Left colon (tissue), 2 donors: ENCODE data around the gene GALNT9. TPM values are rescaled to one million over a fixed set of nuclear protein-coding genes. Genes with fewer than 3 reads are reported as not detected.

ENCODE experiments used
- ATAC-seq: fragments of 200-7000 bp; cut with Tn5 transposase; one replicate; pipeline ENCODE4 v1.9.1; 2020; ENCODE audit warnings: mild to moderate bottlenecking, moderate library complexity
- DNase-seq, 2 donors: peaks; one replicate each; pipeline ENCODE4 v3.0.0-alpha.2; 2020
- intact Hi-C, 2 donors: fragments of 100-400 bp; cut with DNase I in 1 of 2; cut with micrococcal nuclease in 1 of 2; formaldehyde crosslinking; loops; one replicate each; pipeline versions ENCODE4 v1.11.2 to v1.14.0; 2022; cut with DNase I, micrococcal nuclease
- total RNA-seq, 2 donors: library from RNA; stranded (reverse); fragmentation: NEBNext Ultra II Directional; extraction: Animal tissue kit (Norgen Biotek cat#: 25700); gene quantifications; one replicate each; pipeline ENCODE4 v1.2.1, GENCODE V29; 2021
- donor health status: DM: no; HTN: no; CAD: no.
- donor health status: DM: yes; HTN: yes; CAD: no.

The GALNT9 gene
- total RNA-seq, 2 donors from 2014 or later = 0.39 TPM; not detected in 1

DNA sequence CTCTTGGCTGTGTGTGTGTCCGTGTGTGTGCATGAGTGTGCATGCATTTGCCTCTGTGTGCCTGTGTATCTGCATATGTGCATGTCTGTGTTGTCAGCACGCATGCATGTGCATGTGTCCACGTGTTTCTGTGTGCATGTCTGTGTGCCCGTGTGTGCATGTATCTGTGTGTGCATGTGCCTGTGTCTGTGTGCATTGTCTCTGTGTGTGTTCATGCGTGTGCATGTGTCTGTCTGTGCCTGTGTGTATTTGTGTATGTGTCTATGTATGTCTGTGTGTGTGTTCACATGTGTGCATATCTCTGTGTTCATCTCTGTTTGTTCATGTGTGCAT, 1.1 kb upstream of the GALNT9 start:
- intact Hi-C loops = no loop called here
- DNase-seq (no peak), ATAC-seq (no peak)

DNA sequence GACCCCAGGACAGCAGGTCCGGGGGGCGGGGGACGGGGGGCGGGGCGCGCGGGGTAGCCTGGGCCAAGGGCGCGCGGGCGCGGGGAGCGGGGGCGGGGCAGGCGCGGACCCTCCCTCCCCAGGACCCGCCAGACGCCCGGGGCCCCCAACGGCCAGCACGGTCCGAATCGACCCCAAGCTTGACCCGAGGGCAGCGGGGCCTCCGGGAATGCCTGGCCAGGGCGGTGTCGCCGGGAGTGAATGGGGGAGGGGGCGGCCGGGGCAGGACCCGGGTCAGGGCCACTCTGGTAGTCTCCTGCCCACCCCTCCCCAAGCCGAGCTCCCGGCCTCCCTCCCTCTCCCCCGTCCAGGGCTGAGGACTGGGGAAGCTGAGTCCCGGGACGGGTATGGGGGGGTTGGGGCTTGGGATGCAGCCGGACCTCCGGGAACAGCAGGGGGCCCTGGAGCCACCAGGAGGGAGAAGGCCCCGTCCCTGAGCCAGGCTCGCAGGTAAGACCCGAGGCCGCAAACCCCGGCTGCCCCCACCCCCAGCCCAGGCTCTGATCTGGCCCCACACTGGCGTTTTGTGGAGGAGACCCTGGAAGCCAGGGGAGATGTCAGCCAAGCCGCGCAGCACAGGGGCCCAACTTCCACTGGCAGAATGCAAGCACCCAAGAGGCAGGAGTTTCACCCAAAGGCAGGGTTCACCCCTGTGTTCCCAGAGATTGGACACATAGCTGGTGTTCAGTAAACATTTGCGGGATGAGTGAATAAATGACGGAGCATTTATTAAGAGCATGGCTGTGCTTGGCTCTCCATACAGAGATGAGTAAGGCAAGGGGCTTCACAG, 545 bp upstream of the GALNT9 start:
- DNase-seq = no peak
- intact Hi-C loops = no loop called here

DNA sequence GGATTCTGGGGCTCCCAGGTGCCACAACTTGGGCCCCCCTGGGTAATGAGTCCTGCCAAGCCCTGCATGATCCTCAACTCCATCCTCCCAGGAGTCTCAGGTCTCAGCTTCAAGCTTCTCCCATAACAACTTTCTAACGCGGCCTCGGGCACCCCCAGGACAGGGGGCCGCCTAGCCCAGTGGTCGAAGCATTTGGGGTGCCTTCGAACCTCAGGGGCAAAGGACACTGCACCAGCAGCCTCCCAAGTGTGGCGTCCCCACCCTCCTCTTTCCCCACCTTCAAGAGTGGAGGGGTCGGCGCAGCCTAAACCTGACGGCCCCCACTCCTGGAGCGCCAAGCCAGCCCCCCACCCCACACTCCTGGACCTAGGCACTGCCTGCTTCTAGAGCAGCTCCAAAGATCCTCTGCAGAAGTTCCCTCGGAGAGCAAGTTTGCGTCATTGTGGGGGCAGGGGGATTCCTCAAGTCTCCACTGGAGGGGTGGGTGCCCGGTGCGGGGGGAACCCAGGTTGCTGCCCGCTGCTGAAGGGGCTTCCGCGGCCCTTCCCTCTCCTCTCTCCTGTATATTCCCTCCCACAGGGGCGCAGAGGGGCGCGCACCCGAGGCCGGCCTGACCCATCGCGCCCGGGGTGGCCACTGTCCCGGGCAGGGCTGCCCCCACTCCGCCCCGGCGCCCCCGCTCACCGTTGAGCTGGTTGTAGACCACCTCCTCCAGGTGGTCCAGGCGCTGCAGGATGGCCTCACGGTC, 933 bp downstream of the GALNT9 start:
- ATAC-seq (no peak), DNase-seq (no peak)
- intact Hi-C loops = no loop called here

More for the DNA sequence above, 545 bp upstream of the GALNT9 start:
- ATAC-seq = no peak

DNA sequence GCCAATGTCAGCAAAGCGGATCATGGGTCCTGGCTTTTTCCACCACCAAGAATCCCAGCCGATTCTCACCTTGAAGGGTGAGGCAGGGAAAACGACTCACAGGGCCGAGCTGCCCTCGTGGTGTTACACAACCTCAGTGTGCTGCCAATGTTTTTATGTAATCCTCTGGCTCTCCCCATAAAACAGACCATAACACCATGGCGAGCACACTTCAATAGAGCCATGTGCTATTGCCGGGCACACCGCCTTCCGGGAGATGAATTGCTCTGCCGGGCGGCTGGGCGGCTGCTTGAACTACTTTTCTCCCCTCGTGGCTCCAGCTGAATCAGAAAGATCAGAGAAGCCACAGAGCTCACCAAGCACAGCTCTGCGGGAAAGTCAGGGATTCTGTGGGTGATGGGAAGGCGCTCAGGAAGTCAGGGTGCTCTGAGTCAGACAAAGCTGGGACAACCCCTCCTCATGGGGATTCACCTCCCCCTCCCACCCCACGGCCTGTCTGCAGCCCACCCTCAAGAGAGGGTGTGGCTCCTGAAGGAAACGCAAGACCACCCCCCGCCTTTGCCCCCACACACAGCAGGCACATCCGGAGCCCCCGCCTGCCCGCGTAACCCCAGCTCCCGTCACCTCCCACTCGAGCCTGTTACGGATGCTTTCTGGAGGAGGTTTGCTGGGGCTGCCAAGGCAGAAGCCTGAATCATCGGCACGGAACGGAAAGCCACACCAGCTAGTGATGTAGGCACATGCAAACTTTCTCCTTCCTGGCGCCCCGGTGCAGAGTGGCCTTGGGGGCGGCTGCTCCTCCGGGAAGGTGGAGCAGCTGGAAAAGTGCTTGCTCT, 1.8 kb downstream of the GALNT9 start:
- peak; percentile 93 for ATAC-seq
- peak; percentile 33 to 74 for DNase-seq
- intact Hi-C loops = no loop called here

DNA sequence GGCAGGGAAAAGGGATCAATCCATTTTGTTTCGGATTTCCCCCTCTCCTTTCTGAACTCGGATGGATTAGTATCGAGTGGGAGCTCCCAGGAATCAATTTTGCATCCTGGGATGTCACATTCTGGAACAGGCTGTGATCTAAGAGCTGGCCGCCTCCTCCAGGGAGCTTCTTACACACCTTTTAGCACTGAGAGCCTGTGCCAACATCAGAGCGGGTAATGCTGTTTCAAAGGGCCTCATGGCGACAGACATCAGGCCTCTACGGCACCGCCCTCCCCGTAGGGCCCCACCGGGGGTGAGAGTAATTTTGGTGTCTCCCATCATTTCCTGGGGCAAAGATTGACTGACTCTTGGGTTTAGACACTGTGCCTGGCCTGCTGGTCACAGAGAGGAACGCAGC, 2.7 kb downstream of the GALNT9 start:
- DNase-seq (no peak), ATAC-seq (no peak)
- intact Hi-C loops = no loop called here

DNA sequence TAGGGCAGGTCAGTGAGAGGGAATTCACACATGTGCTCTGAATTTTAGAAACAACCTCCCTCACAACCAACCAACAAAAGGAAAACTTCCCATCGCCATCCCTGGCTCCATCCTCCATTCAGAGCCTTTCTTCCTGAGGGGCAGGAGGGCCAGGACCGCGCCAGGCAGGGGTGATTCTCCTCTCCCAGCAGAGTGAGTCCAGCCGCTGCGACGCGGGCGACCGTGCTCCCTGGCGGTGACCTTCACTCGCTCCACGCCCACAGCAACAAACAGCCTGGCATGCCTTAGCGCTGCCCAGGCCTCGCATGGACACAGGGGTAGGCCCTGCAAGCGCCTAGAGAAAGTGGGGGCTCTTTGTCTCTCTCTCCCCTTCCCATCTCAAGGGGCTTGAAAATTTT, 3.7 kb downstream of the GALNT9 start:
- ATAC-seq = no peak
- DNase-seq = no peak

DNA sequence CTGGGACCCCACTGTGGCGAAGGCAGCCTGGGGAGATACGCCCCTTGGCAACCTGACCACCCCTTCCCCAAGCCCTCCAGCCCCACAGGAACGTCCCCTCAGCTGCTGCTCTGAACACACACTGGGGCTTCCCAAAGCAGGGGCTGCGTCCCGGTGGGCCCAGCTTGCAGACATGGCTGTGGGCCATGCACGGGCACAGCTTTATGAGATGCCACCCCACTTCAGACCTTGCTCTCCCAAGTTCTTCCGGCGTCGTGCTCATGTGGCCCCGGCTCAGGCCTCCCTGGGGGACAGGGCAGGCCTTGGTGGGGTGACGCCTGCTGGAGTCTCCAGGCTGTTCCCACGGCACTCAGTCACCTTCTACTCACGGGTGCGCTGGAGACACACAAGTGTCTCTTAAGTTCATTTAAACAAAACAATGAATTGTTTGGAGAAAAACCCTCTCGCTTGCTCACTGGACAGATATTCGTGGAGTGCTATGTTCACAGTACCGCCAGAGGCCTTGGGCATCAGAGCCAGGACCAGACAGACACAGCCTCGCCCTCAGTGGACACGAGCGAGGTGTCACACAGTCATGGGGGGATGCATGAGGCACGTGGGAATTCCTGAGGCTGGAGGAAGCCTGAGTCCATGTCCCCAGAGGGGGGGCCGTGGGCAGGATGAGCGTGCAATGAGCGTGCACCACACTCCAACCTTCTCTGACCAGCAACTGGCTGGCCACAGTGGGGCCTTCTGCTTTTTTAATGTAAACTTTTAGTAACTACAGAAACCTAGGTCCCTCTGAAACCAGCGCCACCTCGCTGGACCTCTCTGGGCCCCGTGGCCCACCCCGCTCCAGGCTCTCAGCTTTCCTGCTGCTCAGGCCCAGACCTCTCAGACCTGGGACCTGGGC, 4.3 kb downstream of the GALNT9 start:
- DNase-seq = no peak
- intact Hi-C loops = no loop called here
- ATAC-seq = no peak

More for the DNA sequence above, 3.7 kb downstream of the GALNT9 start:
- intact Hi-C loops = no loop called here

DNA sequence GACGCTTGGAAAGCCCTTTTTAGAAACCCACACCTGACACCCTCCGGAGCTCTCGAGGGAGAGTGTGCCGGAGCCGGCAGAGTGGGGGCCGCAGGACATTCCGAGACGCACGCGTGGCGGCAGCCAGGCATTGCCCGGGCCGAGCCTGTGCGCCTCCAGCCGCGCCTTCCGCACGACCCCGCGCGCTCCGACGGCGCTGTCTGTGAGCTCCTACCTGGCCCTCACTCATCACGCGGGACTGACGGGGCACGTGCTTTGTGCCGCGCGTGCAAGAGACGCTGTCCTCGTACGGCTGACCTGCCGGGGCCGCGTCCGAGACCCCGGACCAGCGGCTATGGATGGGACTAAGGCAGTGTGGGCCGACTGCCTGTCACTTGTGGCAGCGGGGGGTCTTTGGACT, 5.2 kb downstream of the GALNT9 start:
- intact Hi-C loops = no loop called here

DNA sequence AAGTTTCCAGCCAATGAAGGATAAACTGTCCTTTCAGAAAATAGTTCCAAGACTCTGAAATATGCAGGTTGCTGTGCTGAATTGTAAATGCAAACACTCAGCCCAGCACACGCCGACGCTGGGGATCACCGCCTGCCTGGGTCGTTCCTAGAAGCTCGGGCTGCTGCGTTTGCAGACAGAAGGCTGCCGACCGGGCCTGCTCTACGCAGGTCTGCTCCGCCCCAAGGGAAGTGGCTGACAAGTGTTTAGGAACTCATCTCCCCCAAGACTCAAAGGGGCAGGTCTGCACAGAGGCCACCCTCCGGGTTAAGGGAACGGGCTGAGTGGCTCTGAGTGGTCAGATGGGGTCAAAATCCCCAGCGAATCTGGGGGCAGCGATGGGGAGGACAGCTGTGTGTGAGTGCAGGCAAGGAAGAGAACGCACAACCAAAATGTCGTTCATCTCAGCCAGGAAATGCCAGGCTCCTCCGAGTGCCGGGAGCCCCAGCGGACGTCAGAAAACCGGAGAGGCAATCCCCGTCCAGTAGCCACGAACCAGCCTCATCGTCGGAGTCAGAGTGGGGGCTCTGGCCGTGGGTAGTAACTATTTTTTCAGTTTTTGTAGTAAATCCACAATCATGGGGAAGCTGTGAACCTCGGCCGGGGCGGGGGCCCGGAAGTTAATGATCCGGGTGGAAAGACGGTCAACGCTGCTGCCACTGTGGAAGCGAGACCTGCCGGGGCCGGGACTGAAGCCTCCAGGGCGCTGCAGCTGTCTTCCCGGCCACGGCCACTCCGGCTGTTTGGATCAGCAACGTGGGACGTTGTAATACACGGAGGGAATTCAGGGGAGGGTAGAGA, 6.0 kb downstream of the GALNT9 start:
- no peak for DNase-seq
- intact Hi-C loops = no loop called here

More for the DNA sequence above, 5.2 kb downstream of the GALNT9 start:
- DNase-seq (no peak), ATAC-seq (no peak)

DNA sequence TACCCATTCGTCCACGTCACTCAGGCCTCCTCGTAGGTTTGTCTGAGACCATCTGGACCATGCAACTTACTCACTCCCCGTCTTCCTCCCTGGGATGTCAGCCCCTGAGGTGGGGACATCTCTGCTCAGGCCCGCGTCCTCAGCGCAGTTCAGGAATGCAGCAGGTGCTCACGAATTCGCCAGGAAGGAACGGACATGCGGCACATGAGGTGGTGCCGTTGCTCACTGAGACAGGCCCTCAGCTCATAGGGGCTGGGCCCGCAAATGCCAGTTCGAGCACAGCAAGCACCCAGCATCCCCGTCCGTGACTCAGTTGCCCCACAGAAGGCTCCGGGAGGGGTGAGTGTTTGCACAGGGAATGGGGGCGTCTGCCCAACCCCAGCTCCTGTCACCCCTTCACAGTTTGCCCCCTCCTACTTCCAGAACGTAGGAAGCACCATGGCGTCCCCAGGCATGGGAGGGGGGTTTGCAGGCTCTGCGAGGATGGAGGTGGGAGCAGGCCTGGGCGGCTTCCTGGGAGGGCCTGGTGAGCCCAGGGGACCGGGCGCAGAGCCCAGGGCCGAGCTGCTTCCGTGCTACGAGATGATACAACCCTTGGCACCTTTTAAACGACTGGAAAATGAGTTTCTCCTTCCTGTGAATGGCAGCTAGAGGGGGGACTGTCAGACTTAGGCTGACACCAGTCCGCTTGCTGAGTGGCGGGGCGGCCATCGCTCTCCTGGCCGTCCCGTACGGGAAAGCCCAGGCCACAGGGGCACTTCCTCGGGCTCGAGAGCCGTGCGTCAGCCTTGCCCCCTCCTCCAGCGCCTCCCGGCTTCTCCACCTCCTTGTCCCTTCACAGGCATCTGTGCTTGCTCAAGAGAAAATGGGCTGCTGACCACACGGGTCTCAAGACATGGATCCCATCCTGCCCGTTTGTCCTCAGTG, 6.9 kb downstream of the GALNT9 start:
- intact Hi-C loops = no loop called here
- DNase-seq = no peak

More for the DNA sequence above, 6.0 kb downstream of the GALNT9 start:
- no peak for ATAC-seq

DNA sequence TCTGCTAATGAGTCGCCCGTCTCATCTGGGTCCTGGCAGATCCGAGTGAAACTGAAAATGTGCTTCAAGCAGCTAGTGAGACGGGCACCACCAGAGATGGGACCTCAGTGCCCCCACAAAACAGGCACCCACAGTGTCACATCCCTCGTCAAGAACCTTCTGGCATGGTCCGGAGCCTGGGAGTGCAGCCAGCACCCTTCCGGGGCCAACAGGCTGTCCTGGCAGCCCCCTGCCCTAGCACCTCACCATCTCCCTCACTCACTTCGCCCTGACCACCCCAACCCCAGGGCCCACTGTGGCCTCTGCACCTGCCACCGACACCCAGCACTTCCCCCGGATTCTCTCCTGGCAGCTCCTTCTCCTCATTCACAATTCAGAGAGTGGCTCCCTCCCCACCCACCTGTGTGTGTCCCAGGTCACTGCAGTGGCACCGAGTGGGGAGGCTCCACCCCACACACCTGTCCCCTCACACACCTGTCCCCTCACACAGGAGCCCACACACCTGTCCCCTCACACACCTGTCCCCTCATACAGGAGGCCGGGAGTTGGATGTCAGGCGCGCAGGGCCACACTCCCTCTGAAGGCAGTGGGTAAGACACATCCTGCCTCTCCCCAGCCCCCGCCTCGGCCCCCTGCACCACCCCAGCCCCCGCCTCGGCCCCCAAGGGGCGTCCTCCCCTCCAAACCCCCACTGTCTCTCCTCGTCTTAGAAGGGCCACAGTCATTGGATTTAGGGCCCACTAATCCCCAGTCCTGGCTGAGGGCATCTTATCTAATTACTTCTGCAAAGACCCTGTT, 7.9 kb downstream of the GALNT9 start:
- intact Hi-C loops = no loop called here
- ATAC-seq (no peak), DNase-seq (no peak)

More for the DNA sequence above, 6.9 kb downstream of the GALNT9 start:
- no peak for ATAC-seq

DNA sequence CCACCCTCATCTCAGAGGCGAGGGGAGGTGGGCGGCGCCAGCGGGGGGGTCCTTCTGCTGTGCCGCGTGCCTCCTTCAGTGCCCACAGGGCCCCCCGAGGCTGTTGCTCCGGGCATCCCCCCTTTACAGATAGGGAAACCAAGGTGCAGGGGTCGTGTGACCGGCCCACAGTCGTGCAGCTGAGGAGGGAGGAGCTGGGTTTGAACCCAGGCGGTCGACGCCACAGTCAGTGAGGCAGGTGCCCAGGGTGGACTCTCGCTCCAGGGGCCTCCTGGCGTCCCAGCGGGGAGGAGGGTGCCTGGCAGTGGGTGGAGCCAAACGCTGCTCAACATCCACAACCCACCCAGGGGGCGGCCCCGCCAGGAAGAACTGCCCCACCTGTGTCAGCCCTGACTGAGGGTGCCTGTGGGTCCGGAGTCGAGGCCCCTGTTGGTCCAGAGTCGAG, 8.6 kb downstream of the GALNT9 start:
- DNase-seq (no peak), ATAC-seq (no peak)
- intact Hi-C loops = no loop called here

DNA sequence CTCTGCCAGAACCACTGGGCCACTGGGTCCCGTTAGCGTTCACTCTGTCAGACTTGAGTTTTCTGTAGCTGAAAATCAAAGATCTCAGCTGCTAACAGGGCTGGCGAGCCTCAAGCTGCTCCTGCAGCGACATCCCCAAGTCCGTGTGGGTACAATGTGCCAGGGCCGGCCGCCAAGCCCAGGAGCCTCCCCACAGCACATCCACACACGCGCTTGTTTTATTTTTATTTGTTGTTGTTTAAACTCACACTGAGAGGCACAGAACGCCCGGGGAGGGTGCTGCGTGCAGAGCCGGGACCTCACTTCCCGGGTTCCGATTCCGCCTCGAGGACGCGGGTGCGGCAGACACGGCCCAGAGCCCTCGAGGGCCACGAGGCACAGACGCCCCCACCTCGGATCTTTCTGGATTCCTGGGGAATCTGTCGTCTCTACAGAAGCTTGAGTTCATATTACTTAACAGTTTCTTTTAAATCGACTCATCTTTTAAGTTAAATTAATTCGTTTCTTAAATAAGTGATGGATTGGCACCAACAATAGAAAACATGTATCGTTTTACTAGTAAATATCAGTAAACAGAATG, 9.3 kb downstream of the GALNT9 start:
- ATAC-seq (no peak), DNase-seq (no peak)
- intact Hi-C loops = no loop called here

DNA sequence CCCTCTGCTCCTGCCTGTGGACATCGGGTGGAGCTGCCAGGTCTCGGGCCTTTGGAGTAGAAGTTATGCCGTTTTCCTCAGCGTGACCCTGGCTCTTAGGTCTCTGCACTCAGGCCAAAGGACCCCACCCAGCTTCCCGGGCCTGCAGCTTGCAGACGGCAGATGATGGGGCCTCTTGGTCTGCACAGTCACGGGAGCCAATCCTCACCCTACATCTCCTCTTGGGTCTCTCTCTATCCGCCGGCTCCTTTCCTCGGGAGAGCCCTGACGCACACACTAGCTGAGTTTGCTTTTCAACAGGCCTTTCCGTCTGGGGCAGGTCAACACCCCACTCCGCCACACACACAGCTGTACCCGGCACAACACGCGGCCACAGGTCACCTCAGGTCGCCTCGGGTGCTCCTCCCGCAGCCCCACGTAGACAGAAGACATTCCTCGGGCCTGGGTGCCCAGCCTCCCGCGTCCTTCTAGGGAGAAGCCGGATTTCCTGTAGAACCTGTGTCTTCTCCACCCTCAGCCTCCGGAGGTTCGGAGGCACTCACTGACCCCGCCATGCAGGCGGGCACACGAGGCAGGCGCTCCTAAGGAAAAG, 9.9 kb downstream of the GALNT9 start:
- intact Hi-C loops = no loop called here
- ATAC-seq (no peak), DNase-seq (no peak)

DNA sequence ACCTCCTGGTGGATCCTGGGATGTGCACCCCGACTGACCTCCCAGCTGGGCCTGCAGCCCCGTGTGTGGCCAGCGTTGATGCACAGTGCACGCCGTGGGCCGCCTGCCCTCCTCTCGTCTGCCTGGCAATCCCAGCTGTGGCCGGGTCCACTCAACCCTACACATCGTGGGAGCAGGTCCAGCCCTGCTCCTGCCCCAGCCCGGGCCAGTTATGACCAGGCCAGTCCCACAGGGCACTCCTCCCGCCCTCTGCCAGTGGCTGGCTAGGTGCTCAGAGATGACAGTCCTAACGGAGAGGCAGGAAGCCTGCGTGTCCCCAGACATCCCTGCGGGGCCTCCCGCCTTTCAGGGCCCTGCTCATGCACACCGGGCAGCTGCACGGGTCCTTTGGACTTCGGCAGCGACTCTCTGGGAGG, 10.8 kb downstream of the GALNT9 start:
- intact Hi-C loops = no loop called here
- no peak for ATAC-seq
- DNase-seq = no peak
